Measurements from ENCODE around the gene TUBG2.

TUBG2 gene

DNA sequence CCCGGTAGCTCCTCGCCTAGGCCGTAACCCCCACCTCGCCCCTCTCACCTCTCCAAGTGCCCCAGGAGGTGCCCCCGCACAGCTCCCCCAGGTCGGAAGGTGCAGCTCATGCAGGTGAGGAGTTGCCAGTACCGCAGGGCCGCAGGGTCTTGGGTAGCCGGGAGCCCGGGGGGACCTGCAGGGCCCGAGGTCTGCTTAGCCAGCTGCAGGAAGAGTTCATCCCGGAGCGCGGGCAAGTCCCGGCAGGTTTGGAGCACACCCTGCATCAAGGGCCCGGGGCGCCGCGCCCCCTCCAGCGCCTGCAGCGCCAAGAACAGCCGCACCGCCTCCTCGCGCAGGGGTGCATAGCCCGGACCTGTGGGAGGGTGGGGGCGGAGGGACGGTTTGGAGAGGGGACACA, 13.0 kb downstream of the TUBG2 start:
- H3K79me2 ChIP-seq (ENCODE audit: control insufficient read depth, insufficient read depth, low read length, unreplicated experiment): peaks cover 24% of the 10 kb centered on the region
- H3K27ac ChIP-seq (ENCODE audit: low read depth, low read length): no peak overlapping the region
- H3K36me3 ChIP-seq (ENCODE audit: insufficient read depth, low read length): peaks cover 10% of the 10 kb centered on the region; the same call in 1 of the 2 replicates
- H3K27me3 ChIP-seq (ENCODE audit: insufficient read depth, low read length): no peaks in the 10 kb centered on the region
- H3K4me1 ChIP-seq (ENCODE audit: control insufficient read depth, insufficient read depth, low read length, unreplicated experiment): peaks cover 43% of the 10 kb centered on the region
- H2AFZ ChIP-seq (ENCODE audit: low read length, unreplicated experiment): no peak overlapping the region
- no peak overlapping the region for H3K4me3 ChIP-seq (ENCODE audit: low read depth, low read length)

DNA sequence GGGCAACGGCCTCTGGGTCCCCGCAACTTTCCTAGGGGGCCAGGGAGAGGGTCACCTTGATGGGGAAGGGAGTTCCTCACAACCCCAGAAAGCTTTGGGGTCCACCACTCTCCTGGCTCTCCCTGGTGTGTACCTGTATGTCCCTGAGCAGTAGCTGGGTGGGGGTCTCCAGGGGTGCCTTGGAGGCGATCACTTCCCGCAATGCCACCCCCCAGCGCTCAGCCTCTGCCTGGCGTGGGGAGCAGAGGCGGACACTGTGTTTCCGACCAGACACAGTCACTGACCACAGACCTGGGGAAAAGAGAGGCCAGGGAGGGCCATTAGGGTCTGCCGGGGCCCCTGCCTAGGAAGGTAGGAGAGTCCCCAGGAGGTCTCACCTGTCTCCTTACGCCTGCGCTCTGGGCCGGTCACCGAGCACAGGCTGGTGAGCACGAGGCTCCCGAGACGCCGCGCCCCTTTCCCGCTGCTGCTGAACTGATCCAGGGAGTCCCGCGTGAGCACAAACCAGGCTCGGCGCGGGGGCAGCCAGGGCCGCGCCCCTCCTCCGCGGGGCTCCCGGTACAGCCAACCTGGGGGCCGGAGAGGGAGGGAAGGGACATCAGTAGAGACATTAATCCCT, 14.3 kb downstream of the TUBG2 start:
- H3K4me3 ChIP-seq (ENCODE audit: low read depth, low read length): peak overlapping the region; percentile 85
- peaks cover 24% of the 10 kb centered on the region for H3K79me2 ChIP-seq (ENCODE audit: control insufficient read depth, insufficient read depth, low read length, unreplicated experiment)
- H2AFZ ChIP-seq (ENCODE audit: low read length, unreplicated experiment): no peak overlapping the region
- H3K27me3 ChIP-seq (ENCODE audit: insufficient read depth, low read length): no peaks in the 10 kb centered on the region
- H3K27ac ChIP-seq (ENCODE audit: low read depth, low read length): no peak overlapping the region
- H3K4me1 ChIP-seq (ENCODE audit: control insufficient read depth, insufficient read depth, low read length, unreplicated experiment): peaks cover 37% of the 10 kb centered on the region
- H3K36me3 ChIP-seq (ENCODE audit: insufficient read depth, low read length): peaks cover 10% of the 10 kb centered on the region; the same call in 1 of the 2 replicates

DNA sequence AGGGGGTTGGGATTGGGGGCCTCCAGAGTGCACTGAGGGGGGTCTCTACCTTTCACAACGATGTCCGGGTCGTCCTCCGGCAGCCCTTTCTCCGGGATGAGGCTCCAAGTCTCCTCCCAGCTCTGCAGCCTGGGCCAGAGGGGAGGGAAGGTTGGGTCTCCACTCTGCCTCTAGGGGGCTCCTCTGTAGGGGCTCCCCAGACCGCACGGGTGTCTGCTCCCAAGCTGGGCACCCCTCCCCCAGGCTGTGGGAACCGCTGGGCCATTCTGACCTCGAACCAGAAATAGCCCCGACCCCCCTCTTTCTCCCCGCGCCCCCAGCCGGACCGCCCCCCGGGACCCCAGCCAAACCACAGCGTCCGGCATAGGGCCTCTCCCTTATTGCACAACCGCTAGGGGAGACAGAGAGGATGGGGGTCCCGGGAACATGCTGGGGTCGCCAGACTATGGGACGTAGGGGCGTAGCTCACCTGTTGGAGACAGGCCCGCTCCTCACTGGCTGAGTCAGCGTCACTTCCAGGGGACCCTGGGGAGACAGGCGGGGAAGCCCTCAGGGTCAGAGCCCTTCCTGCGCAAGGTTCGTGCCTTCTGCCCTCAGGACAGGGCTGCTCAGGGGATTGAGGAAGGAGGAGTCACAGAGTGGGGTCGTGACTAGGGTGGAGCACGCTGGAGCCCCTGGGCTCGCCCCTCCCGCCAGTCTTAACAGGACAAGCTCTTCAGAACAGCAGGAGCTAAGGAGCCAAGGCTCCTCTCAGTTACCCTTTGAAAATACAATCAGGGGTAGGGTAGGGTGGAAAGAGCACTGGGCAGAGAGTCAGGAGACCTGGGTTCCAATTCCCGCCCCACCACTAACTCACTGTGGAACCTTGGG, 15.0 kb downstream of the TUBG2 start:
- peaks cover 30% of the 10 kb centered on the region for H3K4me1 ChIP-seq (ENCODE audit: control insufficient read depth, insufficient read depth, low read length, unreplicated experiment)
- no peak overlapping the region for H2AFZ ChIP-seq (ENCODE audit: low read length, unreplicated experiment)
- peaks cover 9% of the 10 kb centered on the region; the same call in 1 of the 2 replicates for H3K36me3 ChIP-seq (ENCODE audit: insufficient read depth, low read length)
- peak overlapping the region; percentile 85 for H3K4me3 ChIP-seq (ENCODE audit: low read depth, low read length)
- peak overlapping the region; percentile 2; the same call in 1 of the 2 replicates for H3K27ac ChIP-seq (ENCODE audit: low read depth, low read length)
- H3K27me3 ChIP-seq (ENCODE audit: insufficient read depth, low read length): no peaks in the 10 kb centered on the region
- peaks cover 24% of the 10 kb centered on the region for H3K79me2 ChIP-seq (ENCODE audit: control insufficient read depth, insufficient read depth, low read length, unreplicated experiment)

DNA sequence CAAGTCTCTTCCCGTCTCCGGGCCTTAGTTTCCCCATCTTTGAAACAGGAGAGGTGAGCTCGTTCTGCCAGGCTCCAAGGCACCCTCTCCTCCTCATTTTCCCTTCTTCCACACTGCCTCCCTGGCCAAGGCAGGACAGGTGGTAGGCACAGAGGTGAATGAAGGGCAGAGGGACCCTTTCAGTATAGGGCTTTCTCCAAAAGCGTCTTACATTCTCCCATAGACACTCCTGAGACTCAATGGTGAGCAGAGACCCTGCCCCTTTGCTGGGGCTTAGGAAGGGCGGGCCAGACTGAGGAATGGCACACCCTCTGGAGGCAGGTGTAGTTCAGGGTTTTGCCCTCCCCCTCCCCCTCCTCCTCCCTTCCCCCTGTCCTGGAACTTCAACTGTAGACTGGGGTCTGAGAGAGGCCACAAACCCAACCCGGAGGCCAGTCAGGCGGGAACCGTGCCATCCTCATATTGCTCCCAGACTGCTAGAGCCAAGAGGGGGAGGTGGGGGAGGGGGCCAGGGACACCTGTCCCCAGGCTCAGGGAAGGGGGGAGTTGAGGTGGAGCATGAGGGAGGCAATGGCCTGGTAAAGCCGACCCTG, 15.8 kb downstream of the TUBG2 start:
- Histone ChIP-seq H3K79me2 (ENCODE audit: control insufficient read depth, insufficient read depth, low read length, unreplicated experiment) (peaks cover 24% of the 10 kb centered on the region), H3K4me3 (ENCODE audit: low read depth, low read length) (peak overlapping the region; percentile 85), H3K27me3 (ENCODE audit: insufficient read depth, low read length) (no peaks in the 10 kb centered on the region), H3K4me1 (ENCODE audit: control insufficient read depth, insufficient read depth, low read length, unreplicated experiment) (peaks cover 26% of the 10 kb centered on the region), H3K27ac (ENCODE audit: low read depth, low read length) (peak overlapping the region; percentile 2; the same call in 1 of the 2 replicates), H3K36me3 (ENCODE audit: insufficient read depth, low read length) (peaks cover 4% of the 10 kb centered on the region; the same call in 1 of the 2 replicates), H2AFZ (ENCODE audit: low read length, unreplicated experiment) (no peak overlapping the region)

DNA sequence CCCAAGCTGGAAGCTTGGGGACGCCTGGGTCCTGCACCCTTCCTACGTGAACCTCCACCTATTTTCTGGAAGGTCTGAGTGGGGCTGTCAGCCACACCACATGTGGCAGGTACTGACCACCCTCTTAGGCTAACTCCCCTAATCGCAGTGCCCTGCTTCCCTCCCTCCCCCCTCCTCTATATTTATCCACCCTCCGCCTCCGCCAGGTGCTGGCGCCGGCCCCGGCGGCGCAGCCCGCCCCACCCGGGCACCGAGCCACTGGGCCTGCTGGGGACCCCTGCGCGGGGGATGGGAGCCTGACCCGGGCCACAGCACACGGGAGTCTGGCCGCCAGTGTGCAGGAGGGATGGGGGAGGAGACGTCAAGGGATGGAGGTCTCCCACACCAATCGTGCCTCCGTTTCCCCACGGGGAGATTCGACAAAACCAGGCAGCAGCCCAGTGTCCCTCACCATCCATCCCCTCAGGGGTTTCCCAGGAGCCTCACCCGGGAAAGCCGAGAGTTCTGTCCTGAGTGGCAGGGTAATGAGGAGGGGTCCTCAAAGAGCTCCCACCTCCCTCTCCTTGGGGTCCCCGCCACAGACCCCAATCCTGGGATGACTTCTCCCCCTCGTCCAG, 16.4 kb downstream of the TUBG2 start:
- Histone ChIP-seq H3K4me3 (ENCODE audit: low read depth, low read length) (peak overlapping the region; percentile 85), H3K27ac (ENCODE audit: low read depth, low read length) (no peak overlapping the region), H3K79me2 (ENCODE audit: control insufficient read depth, insufficient read depth, low read length, unreplicated experiment) (peaks cover 24% of the 10 kb centered on the region), H2AFZ (ENCODE audit: low read length, unreplicated experiment) (no peak overlapping the region), H3K27me3 (ENCODE audit: insufficient read depth, low read length) (no peaks in the 10 kb centered on the region), H3K36me3 (ENCODE audit: insufficient read depth, low read length) (peaks cover 4% of the 10 kb centered on the region; the same call in 1 of the 2 replicates), H3K4me1 (ENCODE audit: control insufficient read depth, insufficient read depth, low read length, unreplicated experiment) (peaks cover 32% of the 10 kb centered on the region)

DNA sequence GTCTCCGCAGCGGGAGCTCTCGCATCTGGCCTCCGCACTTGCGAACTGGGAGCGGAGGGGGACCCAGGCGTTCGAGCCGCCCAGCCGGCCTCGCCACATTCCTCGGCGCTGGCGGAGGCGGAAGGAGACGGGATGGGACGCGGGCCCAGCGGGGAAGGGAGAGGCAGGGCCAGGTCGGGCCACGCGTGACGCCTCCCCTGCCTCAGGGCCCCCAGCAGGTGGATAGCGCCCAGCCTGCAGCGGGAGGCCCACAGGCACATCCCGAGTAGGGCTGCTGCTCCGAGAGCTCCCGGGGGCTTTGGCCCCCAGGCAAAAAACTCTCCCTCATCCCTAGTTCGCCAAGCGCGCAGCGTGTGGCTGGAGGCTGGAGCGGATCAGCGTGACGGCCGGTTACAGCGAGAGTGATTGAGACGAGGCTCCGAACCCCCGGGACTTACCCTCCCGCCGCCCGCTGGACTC, 16.9 kb downstream of the TUBG2 start:
- H3K27me3 ChIP-seq (ENCODE audit: insufficient read depth, low read length): no peaks in the 10 kb centered on the region
- peak overlapping the region; percentile 10 for H2AFZ ChIP-seq (ENCODE audit: low read length, unreplicated experiment)
- peaks cover 35% of the 10 kb centered on the region for H3K4me1 ChIP-seq (ENCODE audit: control insufficient read depth, insufficient read depth, low read length, unreplicated experiment)
- H3K79me2 ChIP-seq (ENCODE audit: control insufficient read depth, insufficient read depth, low read length, unreplicated experiment): peaks cover 24% of the 10 kb centered on the region
- peak overlapping the region; percentile 85 for H3K4me3 ChIP-seq (ENCODE audit: low read depth, low read length)
- H3K27ac ChIP-seq (ENCODE audit: low read depth, low read length): no peak overlapping the region; the same call in 1 of the 2 replicates
- peaks cover 4% of the 10 kb centered on the region; the same call in 1 of the 2 replicates for H3K36me3 ChIP-seq (ENCODE audit: insufficient read depth, low read length)

DNA sequence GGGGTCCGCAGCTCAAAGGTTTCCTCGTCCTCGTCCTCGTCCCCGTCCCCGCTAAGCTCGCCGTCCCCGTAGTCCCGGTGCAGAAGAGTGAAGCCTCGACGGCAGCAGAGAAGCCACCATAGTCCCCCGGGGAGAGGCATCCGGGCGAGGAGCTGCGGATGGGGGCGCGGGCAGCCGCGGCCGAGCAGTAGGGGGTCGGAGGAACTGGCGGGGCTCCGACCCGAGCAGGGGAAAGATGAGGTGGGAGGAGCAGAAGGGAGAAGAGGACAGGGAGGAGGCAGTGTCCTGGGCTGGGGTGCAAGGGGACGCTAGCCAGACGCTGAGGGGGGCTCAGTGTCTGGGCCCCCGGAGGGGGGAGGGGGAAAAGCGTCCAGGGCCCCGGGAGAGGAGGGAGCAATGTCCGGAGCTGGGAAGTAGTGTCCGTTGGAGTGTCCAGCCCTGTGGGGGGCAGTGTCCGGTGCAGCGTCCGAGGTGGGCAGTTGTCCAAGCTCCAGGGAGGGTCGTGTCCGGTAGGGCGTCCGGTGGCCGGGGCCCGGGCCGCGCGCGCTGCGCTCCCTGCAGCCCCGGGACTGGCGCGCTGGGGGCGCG, 17.4 kb downstream of the TUBG2 start, which contains the start of gene PLEKHH3:
PLEKHH3 (minus strand) TSS at position 571 of the 588 bp plus-strand sequence; CDS start at position 140, 431 bp downstream.
- Histone ChIP-seq H3K4me1 (ENCODE audit: control insufficient read depth, insufficient read depth, low read length, unreplicated experiment) (peaks cover 40% of the 10 kb centered on the region), H3K4me3 (ENCODE audit: low read depth, low read length) (peak within 1 kb of the TSS; percentile 85), H3K27ac (ENCODE audit: low read depth, low read length) (peak within 1 kb of the TSS; percentile 91), H3K79me2 (ENCODE audit: control insufficient read depth, insufficient read depth, low read length, unreplicated experiment) (peaks cover 26% of the 10 kb centered on the region), H2AFZ (ENCODE audit: low read length, unreplicated experiment) (peak within 1 kb of the TSS; percentile 84), H3K36me3 (ENCODE audit: insufficient read depth, low read length) (peaks cover 4% of the 10 kb centered on the region; the same call in 1 of the 2 replicates), H3K27me3 (ENCODE audit: insufficient read depth, low read length) (no peaks in the 10 kb centered on the region)

DNA sequence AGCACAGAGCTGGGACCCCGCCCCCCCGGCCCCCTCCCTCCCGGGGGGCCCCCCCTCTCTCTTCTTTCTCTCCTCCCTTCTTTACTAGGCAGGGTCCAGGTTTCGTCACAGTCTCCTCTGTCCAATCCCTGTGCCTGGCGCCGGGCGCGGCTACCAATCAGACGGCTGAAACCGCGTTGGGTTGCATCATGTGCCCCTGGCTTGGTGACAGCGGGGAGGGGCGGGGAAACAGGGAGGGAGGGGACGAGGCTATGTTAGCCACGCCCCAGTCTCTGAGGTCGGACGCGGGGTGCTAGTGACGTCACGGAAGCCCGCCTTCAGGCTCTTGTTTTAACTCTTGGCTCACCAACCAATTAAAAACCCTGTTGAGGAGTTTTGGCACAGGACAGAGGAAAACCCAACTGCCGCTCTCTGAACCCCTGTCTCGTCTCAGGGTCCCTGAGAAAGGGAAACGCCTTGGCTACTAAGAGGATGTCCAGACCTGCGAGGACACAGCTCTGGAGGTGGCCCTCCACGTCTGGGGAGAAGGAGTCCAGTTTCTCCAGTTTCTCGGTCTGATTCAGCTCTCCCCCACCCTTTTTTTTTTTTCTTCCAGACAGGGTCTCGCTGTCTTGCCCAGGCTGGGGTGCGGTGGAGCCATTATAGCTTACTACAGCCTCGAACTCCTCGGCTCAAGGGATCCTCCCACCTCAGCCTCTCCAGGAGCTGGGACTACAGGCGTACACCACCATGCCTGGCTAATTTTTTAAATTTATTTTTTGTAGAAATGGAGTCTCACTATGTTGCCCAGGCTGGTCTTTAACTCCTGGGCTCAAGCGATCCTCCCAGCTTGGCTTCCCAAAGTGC, 18.2 kb downstream of the TUBG2 start:
- H3K4me1 ChIP-seq (ENCODE audit: control insufficient read depth, insufficient read depth, low read length, unreplicated experiment): peaks cover 44% of the 10 kb centered on the region
- H3K27ac ChIP-seq (ENCODE audit: low read depth, low read length): peak overlapping the region; percentile 91
- peak overlapping the region; percentile 85 for H3K4me3 ChIP-seq (ENCODE audit: low read depth, low read length)
- H3K36me3 ChIP-seq (ENCODE audit: insufficient read depth, low read length): peaks cover 4% of the 10 kb centered on the region; the same call in 1 of the 2 replicates
- H3K79me2 ChIP-seq (ENCODE audit: control insufficient read depth, insufficient read depth, low read length, unreplicated experiment): peaks cover 27% of the 10 kb centered on the region
- H2AFZ ChIP-seq (ENCODE audit: low read length, unreplicated experiment): peak overlapping the region; percentile 84
- H3K27me3 ChIP-seq (ENCODE audit: insufficient read depth, low read length): no peaks in the 10 kb centered on the region

All from ACC112 (cell line).